Measurements from ENCODE around the gene NKAIN4.
"Not testable (repeated sequence)": the region's sequence is repeated elsewhere in the genome, so short reads cannot be mapped to it uniquely, and the experiment has no call there.

The NKAIN4 gene

DNA sequence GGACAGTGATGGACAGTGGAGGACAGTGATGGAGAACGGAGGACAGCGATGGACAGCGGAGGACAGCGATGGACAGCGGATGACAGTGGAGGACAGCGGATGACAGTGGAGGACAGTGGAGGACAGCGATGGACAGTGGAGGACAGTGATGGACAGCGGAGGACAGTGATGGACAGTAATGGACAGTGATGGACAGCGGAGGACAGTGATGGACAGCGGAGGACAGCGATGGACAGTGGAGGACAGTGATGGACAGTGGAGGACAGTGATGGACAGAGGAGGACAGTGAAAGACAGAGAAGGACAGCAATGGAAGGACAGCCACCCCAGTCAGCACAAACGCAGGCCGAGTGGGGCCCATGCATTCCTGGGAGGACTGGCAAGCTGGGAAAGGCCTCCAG, 3.4 kb upstream of the NKAIN4 start:
- DNase-seq (no peak), ATAC-seq (no peak)

DNA sequence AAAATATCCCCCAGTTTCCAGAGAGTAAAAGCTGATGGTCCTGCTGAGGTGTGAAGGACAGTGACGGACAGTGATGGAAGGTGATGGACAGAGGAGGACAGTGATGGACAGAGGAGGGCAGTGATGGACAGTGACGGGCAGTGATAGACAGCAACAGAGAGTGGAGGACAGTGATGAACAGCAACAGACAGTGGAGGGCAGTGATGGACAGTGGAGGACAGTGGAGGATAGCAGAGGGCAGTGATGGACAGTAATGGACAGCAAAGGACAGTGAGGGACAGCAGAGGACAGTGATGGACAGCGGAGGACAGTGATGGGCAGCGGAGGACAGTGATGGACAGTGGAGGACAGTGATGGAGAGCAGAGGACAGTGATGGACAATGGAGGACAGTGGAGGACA, 2.7 kb upstream of the NKAIN4 start:
- ATAC-seq (no peak), DNase-seq (no peak)

DNA sequence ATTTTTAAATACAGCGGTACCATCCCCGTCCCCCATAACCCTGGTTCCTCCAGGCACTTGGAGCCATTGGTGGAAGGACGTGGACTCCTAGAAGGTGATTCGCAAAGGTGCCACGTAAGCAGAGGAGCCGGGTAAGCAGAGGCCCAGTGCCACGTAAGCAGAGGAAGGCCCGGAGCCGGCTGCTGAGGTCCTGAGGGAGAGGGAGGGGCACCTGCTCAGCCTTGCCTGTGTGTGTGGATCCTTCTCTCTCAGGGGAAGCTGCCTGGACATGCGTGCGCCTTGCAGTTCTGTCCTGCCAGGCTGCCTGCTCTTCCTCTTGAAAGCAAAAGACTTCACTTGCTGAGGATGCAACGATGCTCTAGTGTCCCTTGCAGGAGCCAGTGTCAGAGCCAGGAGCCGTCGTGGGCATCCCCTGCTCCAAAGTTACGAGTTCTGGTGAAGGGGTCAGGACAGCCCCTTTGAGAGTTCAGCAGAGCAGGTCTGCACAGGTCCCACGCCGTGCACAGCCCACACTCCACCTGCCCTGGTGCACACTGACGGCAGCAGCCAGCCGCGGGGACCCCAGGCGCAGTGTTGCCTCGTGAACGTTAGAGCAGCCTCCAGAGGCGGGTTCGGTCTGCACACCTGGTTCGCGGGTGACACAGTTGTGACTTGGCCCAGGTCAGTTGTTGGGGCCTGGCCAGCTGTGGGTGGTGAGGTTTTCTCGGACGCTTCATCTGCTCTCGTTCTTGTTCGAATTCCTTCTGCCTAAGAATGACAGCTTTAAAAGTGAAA, 1.9 kb upstream of the NKAIN4 start:
- ATAC-seq (peak; percentile 24), DNase-seq (no peak)

DNA sequence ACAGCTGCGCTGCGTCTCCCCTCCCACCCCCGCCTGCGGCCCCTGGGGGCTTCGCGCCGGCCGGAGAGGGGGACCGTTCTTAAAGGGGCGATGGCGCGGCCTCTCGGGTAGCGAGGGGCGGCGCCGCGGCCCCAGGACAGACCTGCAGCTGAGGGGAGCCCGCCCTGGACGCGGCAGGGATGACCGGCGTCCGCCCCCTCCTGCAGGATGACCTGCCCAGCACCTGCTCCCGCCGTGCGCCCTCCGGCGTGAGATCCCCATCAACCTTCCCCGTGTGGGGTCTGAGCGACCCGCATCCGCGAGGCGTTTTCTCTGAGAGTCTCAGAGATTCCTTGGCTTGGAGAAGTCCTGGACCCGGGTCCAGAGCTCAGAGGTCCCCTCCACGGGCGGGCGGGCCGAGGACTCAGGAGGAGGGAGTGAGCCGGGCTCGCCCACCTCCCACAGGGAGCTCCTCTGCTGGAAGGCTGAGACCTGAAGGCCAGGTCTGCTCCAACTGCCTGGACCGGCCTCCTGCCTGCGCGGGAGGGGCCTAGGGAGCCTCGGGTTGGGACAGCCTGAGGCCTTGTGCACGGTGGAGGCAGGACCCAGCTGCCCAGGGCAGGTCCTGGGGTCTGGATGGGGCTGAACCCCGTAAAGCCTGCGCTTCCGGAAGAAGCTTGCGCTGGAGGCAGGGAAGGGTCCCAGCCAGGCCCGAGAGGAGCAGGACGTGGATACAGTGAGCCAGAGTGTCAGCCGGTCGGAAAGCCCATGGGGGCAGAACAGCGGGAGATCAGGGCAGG, 532 bp upstream of the NKAIN4 start:
- DNase-seq, result no peak

DNA sequence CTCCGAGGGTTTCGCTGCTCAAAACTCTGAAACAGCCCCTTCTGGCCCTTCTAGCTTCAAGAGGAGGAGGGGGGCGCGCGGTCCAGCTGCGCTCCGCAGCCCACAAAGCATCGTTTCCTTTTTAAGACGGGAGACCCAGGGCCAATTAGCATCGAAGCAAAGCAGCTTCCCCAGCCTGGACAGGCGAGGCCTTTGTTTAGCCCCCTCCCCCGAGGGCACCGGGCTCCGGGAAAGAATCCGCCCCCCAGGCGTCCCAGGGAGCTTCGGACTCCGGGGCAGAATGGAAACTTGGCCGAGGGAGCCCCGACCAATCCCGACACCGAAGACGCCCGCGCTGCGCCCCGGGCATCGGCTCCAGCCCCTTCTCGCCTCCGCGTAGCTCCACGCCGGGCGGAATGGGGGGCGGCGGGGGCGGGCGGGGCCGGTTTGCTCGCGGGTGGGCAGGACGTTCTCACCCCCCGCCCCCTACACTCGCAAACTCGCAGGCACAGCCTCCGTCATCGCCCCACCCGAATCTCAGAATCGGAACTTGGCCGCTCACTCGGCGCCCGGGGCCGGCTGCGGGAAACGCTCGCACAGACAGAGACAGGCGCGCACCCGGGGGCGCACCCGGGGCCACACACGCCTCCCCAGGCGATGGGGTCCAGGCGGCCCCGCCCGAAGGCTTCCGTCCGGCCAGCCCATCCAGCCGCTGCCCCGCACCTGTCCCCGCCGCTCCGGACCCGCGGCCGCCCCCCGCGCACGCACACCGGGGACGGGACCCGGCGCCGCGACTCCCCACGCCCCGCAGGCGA, 628 bp downstream of the NKAIN4 start:
- DNase-seq (no peak), ATAC-seq (no peak)

More for the DNA sequence above, 532 bp upstream of the NKAIN4 start:
- ATAC-seq, result no peak

DNA sequence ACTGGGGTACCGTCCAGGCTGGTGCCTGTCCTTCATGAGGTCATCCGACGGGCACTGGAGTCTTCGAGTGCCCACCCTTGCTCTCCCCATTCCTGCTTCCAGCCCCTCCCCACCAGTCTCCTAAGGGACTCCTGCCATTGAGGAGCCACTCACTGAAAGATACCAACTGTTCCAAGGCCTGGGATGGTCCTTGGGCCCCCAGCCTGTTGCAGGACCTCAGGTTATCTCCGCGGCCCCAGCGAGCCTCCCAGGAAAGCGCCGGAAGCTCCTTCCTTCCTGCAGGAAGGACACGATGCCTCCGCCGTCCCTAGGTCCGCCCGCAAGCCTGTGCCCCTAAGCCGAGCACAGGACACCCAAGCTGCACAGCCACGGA, 1.2 kb downstream of the NKAIN4 start:
- ATAC-seq, result no peak
- DNase-seq, result no peak

DNA sequence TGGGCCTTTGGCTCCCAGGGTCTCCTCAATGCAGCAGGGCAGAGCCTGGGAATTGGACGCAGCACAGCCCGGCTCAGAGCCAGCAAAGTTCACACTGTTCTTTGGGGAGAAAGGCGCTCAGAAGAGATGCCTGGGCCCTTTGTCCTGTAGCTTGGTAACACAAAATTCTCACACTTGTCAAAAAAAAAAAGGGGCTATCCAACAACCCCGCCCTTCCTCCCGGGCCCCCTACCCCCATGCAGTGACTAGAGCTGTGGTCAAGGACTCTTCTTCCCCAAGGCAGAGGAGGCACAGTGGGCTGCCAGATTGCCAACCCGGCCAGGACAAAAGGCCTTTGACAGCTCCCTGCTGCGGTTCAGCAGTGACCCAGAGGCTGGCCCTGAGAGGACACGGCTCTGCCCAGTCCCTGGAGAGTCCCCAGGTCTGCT, 2.0 kb downstream of the NKAIN4 start:
- DNase-seq (no peak), ATAC-seq (no peak)

DNA sequence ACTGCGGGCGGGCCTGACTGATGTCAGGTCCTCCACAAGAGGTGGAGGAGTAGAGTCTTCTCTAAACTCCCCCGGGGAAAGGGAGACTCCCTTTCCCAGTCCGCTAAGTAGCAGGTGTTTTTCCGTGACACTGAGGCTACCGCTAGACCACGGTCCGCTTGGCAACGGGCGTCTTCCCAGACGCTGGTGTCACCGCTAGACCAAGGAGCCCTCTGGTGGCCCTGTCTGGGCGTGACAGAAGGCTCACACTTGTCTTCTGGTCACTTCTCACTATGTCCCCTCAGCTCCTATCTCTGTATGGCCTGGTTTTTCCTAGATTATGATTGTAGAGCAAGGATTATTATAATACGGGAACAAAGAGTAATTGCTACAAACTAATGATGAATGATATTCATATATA, 2.9 kb downstream of the NKAIN4 start:
- DNase-seq, result peak; percentile 22
- ATAC-seq, result not testable (repeated sequence)

DNA sequence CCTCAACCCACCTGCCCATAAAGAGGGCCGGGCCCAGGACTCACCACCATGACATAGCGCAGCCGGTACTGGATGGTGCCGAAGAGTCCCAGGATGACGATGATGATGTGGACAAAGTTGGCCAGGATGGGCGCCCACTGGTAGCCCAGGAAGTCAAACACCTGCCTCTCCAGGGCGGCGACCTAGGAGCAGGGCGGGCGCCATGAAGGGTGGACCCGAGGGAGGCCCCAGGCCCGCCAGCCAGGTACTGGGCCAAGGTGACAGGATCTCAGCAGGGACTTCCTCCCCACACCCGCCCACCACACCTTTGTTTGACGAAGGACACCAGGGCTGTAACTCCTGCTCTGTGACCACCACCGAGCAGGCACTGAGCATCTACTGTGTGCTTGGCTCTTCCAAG, 4.4 kb downstream of the NKAIN4 start:
- ATAC-seq, result no peak
- no peak for DNase-seq

DNA sequence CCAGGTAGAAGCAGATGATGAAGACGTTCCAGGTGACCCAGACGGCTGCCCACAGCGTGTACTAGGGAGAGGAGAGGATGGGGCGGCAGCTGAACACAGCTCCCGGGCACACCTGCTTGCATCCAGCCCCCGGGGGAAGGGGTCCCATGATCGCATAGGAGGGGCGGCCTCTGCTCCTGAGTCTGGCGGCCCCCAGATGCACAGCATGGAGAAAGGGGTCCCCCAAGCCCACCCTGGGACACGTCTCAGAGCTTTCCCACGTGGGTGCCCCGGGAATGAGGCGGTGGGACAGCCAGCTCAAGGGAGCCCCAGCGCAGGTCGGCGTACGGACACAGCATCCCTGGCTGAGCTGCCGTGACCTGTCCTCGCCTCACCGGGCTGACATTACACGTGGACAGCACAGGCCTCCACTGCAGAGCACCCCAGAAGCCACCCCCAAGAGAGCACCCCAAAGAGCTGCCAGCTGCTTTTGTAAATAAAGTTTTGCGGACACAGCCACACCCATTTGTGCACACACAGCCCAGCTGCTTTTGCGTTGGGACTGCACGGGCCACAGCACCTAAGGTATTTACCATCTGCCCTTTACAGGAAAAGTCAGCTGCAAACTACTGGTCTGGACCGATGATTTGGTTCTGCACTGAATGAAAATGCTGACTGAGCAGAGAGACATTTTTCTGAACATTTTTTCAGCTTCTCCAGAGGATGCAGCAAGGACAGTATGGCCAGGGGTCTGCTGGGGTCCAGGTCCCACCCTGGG, 5.2 kb downstream of the NKAIN4 start:
- ATAC-seq, result no peak
- no peak for DNase-seq

DNA sequence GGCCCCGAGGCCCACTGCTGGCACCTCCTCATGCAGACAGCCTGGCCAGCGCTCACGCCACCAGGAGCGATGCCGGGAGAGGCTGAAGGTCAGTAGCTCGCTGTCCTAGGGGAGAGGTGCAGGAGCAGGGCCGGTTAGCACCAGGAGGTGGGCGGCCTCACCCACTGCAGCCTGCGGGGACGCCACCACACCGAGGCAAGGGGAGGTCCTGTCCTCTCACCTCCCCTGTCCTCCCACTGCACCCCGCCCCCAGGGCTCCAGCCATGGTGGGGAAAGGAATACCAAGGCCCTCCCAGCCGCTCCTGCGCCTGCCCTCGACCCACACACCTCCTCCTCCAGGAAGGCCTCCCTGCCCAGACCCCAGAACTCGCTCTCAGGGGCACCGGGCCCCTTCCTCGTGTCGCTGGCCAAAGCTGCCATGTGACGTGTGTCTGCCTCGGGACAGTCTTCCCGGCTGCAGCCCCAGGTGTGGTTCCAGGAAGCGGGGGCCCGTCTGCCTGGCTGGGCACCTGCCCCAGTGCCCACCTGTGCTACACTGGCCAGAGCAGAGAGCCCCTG, 6.5 kb downstream of the NKAIN4 start:
- DNase-seq (no peak), ATAC-seq (no peak)

DNA sequence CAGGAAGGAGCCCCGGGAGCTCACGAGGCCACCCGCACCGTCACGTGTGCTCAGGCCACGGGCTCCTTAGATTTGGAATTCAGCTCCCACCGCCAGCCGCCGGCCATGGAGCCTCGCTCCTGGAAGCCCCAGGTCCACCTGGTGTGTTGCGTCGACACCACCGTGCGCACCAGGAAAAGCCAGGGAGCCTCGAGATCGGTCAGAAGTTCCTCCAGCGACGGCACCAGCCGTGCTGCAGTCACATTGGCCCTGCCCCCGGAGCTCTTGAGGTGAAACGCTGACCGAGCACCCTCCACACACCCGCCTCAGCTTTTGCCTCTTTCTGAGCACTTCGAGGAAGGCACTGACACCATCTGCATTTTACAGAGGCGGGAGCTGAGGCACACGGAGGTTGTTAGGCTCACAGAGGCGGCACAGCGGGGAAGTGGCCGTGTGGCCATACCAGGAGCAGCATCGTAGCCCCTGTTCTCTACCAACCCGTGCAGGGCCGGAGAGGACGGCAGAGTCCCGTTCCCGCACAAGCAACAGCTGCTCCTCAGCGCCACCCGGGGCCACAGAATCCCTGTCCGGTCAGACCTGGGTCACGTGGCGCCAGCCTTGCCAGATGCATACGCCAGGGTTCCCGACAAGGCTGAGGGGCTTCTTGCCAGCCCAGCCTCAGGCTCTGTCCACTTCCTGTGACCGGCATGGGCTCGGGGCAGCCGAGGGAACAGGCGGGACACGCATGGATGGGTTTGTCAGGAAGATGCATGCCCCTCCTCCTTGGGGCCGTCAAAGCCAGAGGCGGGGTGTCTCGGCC, 7.6 kb downstream of the NKAIN4 start:
- no peak for ATAC-seq
- no peak for DNase-seq

DNA sequence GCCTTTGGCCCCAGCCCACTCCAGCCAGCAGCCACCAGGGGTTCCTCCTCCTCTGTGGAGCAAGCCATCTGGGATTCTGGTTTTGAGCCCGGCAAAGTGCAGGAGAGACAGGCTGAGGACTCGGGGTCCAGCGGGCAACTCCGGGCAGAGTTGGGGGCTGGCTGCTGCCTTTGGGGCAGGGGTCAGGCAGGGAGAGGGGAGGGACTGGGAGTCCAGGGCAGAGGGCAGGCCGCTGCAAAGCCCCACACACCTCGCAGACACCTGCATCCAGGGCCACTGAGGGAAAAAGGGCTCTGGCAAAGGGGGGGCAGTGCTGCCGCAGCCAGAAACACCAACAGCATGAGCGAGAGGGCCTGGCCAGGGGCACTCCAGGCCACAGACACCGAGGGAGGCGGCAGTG, 9.8 kb downstream of the NKAIN4 start:
- ATAC-seq, result no peak

DNA sequence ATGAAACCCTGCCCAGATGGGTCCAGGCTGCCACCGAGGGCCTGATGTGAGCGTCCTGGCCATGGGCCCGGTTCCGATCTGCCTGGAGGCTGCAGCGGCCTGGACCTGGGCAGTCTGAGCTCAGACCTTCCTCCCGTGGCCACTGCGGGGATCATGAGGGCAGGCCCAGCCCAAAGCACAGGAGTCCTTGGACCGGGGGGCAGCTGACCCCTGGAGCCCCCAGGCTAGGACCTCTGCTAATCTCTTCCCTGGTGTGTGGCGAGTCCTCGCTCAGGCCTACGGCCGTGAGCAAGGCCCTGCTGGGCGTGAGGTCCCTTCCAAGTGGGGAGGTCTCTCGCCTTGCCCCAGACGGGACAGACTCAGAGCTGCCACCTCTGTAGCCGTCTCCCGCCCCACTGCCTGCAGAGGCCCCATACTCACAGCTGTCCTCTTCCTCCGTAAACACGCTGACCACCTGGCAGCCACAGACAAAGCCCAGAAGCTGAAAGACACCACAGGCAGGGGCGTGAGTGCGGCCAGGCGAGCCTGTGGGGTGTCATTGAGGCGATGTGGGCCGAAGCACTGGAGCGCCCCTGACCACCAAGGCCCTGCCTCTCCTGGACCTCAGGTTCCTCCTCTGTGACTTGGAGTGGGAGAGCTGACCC, 10.5 kb downstream of the NKAIN4 start:
- ATAC-seq, result no peak
- no peak for DNase-seq

More for the DNA sequence above, 9.8 kb downstream of the NKAIN4 start:
- DNase-seq, result no peak

DNA sequence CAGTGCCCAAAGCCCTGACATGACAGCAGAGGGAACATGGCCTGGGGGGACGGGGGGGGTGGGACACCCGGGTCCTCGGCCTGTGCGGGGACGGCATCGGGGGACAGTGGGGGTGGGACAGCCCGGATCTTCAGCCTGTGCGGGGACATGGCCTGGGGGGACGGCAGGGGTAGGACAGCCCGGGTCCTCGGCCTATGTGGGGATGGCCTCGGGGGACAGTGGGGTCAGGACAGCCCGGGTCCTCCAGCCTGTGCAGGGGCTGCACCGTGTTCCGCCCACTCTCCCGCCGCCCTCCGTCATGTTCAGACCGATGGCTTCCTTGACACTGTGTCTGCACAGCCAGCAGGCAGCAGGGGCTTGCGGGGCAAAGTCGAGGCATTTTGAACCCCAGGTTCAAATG, 11.5 kb downstream of the NKAIN4 start:
- DNase-seq (no peak), ATAC-seq (no peak)

DNA sequence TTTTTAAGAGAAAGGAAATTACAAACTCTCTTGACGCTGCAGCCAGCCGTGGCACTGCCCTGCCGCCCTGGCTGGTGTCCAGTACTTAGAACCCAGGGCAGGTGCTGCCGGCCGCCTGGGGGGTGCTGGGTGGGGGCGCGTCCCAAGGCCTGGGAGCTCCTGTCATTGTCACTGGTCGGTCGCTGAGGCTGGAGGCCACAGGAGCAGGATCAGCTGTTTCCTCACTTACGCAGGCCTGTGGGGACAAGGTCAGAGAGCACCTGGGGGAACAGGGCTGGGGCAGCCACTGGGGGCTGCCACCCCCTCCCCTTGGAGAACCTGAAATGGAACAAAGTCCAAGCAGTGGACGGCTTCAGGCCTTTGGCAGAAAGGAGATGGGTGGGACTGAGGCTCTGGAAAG, 13.0 kb downstream of the NKAIN4 start:
- no peak for ATAC-seq
- no peak for DNase-seq

DNA sequence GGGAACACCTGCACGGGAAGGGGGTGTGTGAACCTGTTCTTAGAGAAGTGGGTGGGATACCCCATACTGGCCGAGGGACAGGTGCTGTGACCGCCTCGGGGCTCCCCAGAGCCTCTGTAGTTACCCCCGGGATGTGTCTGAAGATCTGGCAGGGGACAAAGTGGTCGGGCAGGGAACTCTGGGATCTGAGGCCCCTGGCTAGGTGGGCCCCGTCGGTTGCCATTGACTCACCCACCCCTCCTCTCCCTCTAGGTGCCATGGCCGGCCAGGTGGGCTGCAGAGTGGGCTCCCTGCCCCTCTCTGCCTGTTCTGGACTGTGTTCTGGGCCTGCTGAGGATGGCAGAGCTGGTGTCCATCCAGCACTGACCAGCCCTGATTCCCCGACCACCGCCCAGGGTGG, 14.3 kb downstream of the NKAIN4 start:
- no peak for DNase-seq
- no peak for ATAC-seq

DNA sequence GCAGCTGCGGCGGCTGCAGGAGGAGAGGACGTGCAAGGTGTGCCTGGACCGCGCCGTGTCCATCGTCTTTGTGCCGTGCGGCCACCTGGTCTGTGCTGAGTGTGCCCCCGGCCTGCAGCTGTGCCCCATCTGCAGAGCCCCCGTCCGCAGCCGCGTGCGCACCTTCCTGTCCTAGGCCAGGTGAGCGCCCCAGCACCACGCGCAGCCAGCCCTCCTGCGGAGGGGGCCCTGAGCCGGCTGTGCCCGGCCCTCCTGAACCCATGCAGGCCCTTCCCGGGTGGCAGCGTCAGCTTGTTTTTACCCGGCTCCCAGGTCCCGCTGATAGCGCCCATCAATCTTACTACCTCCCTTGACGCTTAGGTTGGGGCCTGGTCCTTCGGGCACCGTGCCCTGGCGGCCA, 14.8 kb downstream of the NKAIN4 start:
- DNase-seq (no peak), ATAC-seq (no peak)

DNA sequence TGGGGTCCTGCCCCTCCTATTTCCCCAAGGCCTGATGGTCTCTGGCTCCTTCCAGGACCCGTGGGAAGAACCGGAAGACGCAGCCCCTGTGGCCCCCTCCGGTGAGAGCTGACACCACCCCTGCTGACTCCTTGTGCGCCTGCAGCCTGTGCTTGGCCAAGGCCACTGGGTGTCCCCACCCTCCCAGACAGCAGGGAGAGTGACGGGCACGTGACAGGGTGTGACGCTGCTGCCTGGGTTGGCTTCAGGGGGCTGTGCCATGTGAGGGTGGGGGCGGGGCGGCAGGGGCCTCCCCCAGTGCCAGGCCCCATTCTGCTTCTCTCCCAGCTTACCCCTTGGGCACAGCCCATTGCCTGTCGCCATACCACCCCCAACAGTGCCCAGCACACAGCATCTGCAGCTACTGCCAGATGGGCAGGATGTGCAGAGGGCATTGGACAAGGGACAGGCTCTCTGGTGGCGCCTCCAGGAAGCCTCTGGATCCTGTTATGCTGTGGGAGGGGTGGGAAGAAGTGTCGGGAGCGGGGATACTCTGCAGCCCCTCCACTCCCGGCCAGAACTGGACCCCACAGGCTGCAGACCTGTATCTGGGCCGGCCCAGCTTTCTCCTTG, 15.6 kb downstream of the NKAIN4 start:
- no peak for ATAC-seq
- no peak for DNase-seq

DNA sequence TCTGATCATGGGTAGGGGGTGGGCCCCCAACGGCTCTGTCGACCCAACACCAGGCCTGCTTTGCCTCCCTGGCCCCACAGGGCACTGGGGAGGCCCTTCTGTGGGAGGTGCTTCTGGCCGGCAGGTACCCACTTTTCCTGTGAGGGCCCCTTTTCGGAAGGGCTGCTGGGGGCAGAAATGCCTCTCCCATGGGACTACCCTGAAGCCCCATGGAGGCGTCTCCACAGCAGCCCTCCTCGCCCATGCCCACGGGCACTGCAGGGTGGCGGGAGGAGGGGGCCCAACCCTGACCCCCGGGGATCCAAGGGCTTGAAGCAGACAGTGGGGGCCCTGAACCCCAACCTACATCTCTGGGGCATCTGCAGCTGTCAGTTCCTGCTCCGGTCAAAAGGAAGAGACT, 16.2 kb downstream of the NKAIN4 start:
- no peak for ATAC-seq
- DNase-seq, result no peak
